AG04450 (cell line): ENCODE results near the gene KRTAP26-1. TPM values are rescaled to one million over a fixed set of nuclear protein-coding genes. Genes with fewer than 3 reads are reported as not detected.

Source experiments
- CTCF ChIA-PET: fragments of 300-600, 350-600 bp; formaldehyde crosslinking; extraction: SDS; loops from one replicate; lab custom pipeline; 2022; ENCODE audit warnings: antibody characterized with exemption, inconsistent platforms; lab: Charles Lee
- POLR2A ChIA-PET: fragments of 350-600 bp; formaldehyde crosslinking; extraction: SDS; loops from one replicate; lab custom pipeline; 2021; ENCODE audit warnings: antibody characterized with exemption, inconsistent platforms; lab: Yijun Ruan, JAX
- DNase-seq: peaks from one replicate; pipeline ENCODE4 v3.0.0-alpha.2; 2011; ENCODE audit warnings: low read depth, low spot score
- H3K27ac ChIP-seq: one replicate; pipeline ENCODE4 v1.5.1; 2012; ENCODE audit warnings: low read depth, low read length, control low read depth
- H3K27me3 ChIP-seq: one replicate; pipeline ENCODE4 v1.6.0; 2012; ENCODE audit warnings: low read length; ENCODE audit not compliant: control insufficient read depth, insufficient read depth
- H3K4me3 ChIP-seq: 2 replicates; pipeline ENCODE4 v1.5.1; 2011; ENCODE audit warnings: mild to moderate bottlenecking, low read depth, low read length, control low read depth
- H3K9me3 ChIP-seq: 2 replicates; pipeline ENCODE4 v1.5.1; 2012; ENCODE audit warnings: low read length; ENCODE audit not compliant: control insufficient read depth, insufficient read depth
- CTCF ChIP-seq: IDR thresholded peaks from 2 replicates; pipeline ENCODE4 v1.5.1; 2011; ENCODE audit warnings: low read depth, low read length, control low read depth, inconsistent platforms
- polyA plus RNA-seq: library from polyadenylated mRNA; depleted of rRNA; stranded (reverse); fragments of >200 nt; gene quantifications from 2 replicates; pipeline ENCODE4 v1.2.3, GENCODE V29; 2011

The KRTAP26-1 gene
- polyA plus RNA-seq, 1 experiment = not detected

GRCh38 chr21:30326390-30326789 lies 6.3 kb upstream of the KRTAP26-1 start:
- Histone ChIP-seq H3K27ac (no peak overlapping the region), H3K9me3 (peaks cover 5% of the 10 kb centered on the region; the same call in 1 of the 2 replicates), H3K27me3 (no peaks in the 10 kb centered on the region), H3K4me3 (no peak overlapping the region)
- no peak for TF ChIP-seq CTCF
- ChIA-PET CTCF (no interaction called here), POLR2A (no interaction called here)
- no peak for DNase-seq

GRCh38 chr21:30315701-30316100 lies 4.4 kb downstream of the KRTAP26-1 start:
- H3K9me3 ChIP-seq = peaks cover 11% of the 10 kb centered on the region; the same call in 1 of the 2 replicates
- ChIA-PET CTCF (no interaction called here), POLR2A (no interaction called here)
- TF ChIP-seq CTCF = no peak
- no peaks in the 10 kb centered on the region for H3K27me3 ChIP-seq
- no peak overlapping the region for H3K4me3 ChIP-seq
- no peak for DNase-seq
- no peak overlapping the region for H3K27ac ChIP-seq

- CTCF ChIA-PET = no interaction called here
- POLR2A ChIA-PET = no interaction called here
- no peaks in the 10 kb centered on the region for H3K27me3 ChIP-seq
These were observed 13.2 kb downstream of the KRTAP26-1 start for GRCh38 chr21:30306884-30307283.

GRCh38 chr21:30305136-30305535 lies 15.0 kb downstream of the KRTAP26-1 start:
- no peak for DNase-seq
- peaks cover 5% of the 10 kb centered on the region for H3K9me3 ChIP-seq
- no peaks in the 10 kb centered on the region for H3K27me3 ChIP-seq
- no peak for TF ChIP-seq CTCF
- CTCF ChIA-PET = no interaction called here
- POLR2A ChIA-PET = no interaction called here
- H3K4me3 ChIP-seq = no peak overlapping the region
- H3K27ac ChIP-seq = no peak overlapping the region

More at GRCh38 chr21:30306884-30307283, 13.2 kb downstream of the KRTAP26-1 start:
- H3K9me3 ChIP-seq = peaks cover 5% of the 10 kb centered on the region
- TF ChIP-seq CTCF = no peak
- no peak overlapping the region for H3K27ac ChIP-seq
- no peak overlapping the region for H3K4me3 ChIP-seq
- DNase-seq = no peak

- TF ChIP-seq CTCF = no peak
- H3K27me3 ChIP-seq = no peaks in the 10 kb centered on the region
- DNase-seq = no peak
- POLR2A ChIA-PET = no interaction called here
- no peak within 1 kb of the TSS for H3K27ac ChIP-seq
- no peak within 1 kb of the TSS for H3K4me3 ChIP-seq
- CTCF ChIA-PET = no interaction called here
- H3K9me3 ChIP-seq = no peaks in the 10 kb centered on the region; the same call in 1 of the 2 replicates
These were observed 30.9 kb downstream of the KRTAP26-1 start, which contains the start of gene KRTAP25-1 for GRCh38 chr21:30289215-30289614. Gene KRTAP25-1 (minus strand): TSS chr21:30289514. CDS start chr21:30289490, 24 bp downstream.
